ENCODE data around the gene RHOJ. TPM values are rescaled to one million over a fixed set of nuclear protein-coding genes. Genes with fewer than 3 reads are reported as not detected.

The RHOJ gene
- total and polyA plus RNA-seq, 2 experiments from 2014 or later = 0.17 TPM; not detected in 1

GRCh38 chr14:63241096-63241495, 36.9 kb downstream of the RHOJ start:
- DNase-seq (ENCODE audit: low spot score) = no peak
- Histone ChIP-seq H3K27me3 (ENCODE audit: insufficient read depth) (no peaks in the 10 kb centered on the region), H3K36me3 (ENCODE audit: insufficient read depth) (no peaks in the 10 kb centered on the region), H3K4me1 (ENCODE audit: insufficient read depth) (no peaks in the 10 kb centered on the region), H3K79me2 (replicated peaks; ENCODE audit: insufficient read depth) (no peaks in the 10 kb centered on the region), H2AFZ (no peak overlapping the region), H3K27ac (ENCODE audit: low read depth) (no peak overlapping the region), H4K20me1 (replicated peaks; ENCODE audit: insufficient read depth) (no peaks in the 10 kb centered on the region), H3K9me2 (ENCODE audit: insufficient read depth) (peaks cover 2% of the 10 kb centered on the region; the same call in 1 of the 2 replicates), H3K4me3 (no peak overlapping the region), H3F3A (replicated peaks; ENCODE audit: low read depth) (no peaks in the 10 kb centered on the region), H3K4me2 (no peak overlapping the region)
- ATAC-seq = no peak
- Mint-ChIP-seq H3K9me3 (no peaks in the 10 kb centered on the region), H3K27ac (no peak overlapping the region), H3K27me3 (ENCODE audit: insufficient read depth, low read depth, poor library complexity) (peaks cover 4% of the 10 kb centered on the region), H3K4me3 (no peak overlapping the region), H3K36me3 (ENCODE audit: low read depth) (no peaks in the 10 kb centered on the region), H3K4me1 (peaks cover 4% of the 10 kb centered on the region; the same call in 2 of the 3 replicates)
- TF ChIP-seq STAT1 (IDR thresholded peaks at IDR 0.05; ENCODE audit: unreplicated experiment) (no peak), POLR2AphosphoS5 (IDR thresholded peaks at IDR 0.05; ENCODE audit: low read depth) (no peak), NANOG (IDR thresholded peaks at IDR 0.05; ENCODE audit: borderline replicate concordance) (no peak), ETS1 (IDR thresholded peaks at IDR 0.05) (no peak), CREB1 (CRISPR knock-in tag; IDR thresholded peaks at IDR 0.05; ENCODE audit: low read depth) (no peak), CTCF (conservative IDR thresholded peaks at IDR 0.05; ENCODE audit: low read depth in 2 of 2) (no peak), REST (IDR thresholded peaks at IDR 0.05; ENCODE audit: unreplicated experiment) (no peak), JUNB (IDR thresholded peaks at IDR 0.05; ENCODE audit: unreplicated experiment) (no peak), ZNF114 (CRISPR knock-in tag; IDR thresholded peaks at IDR 0.05) (no peak), EZH2phosphoT487 (IDR thresholded peaks at IDR 0.05; ENCODE audit: unreplicated experiment) (no peak), ZNF462 (CRISPR knock-in tag; IDR thresholded peaks at IDR 0.05) (no peak), EZH2 (IDR thresholded peaks at IDR 0.05; ENCODE audit: low read depth, unreplicated experiment) (no peak), ZNF331 (CRISPR knock-in tag; IDR thresholded peaks at IDR 0.05; ENCODE audit: low read depth) (no peak)
